NB4 (cell line): ENCODE measurements around the gene GPX5.

Source experiments
- CTCF ChIP-seq: IDR thresholded peaks from one replicate; pipeline ENCODE4 v1.5.1; 2012; ENCODE audit warnings: low read depth, low read length
- MAX ChIP-seq: IDR thresholded peaks from 2 replicates; pipeline ENCODE4 v1.6.1; 2011; ENCODE audit warnings: low read depth, low read length

- TF ChIP-seq CTCF = no peak
- TF ChIP-seq MAX = no peak
These were observed at the start of gene GPX5 for GRCh38 chr6:28525496-28526039.
